ENCODE results near the gene CARM1. TPM values are rescaled to one million over a fixed set of nuclear protein-coding genes. Genes with fewer than 3 reads are reported as not detected.

CARM1 gene
- total RNA-seq, 1 experiment from 2014 or later: 56.2 TPM

DNA sequence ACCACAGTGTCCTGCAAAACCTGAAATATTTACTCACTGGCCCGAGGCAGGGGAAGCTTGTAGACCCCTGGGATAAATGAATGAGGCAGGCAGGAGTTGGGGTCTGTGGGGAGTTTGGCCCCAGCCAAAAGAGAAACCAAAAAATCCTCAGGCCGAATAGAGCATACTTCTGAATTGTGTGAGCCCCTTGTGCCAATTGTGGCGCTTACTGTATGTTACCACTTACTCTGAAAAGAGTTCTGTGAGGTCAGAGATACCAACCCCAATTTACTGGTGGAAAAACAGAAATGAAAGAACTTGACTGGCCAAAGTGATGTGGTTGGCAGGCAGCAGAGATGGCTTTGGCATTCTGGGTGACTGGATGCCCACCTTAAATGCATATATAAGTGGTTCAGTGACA lies 6.9 kb downstream of the CARM1 start:
- ChIA-PET CTCF (no interaction called here), POLR2A (ENCODE audit: unreplicated experiment) (no interaction called here)
- no TSS peak for BruUV-seq (replicated peaks)
- Histone ChIP-seq H3K9me3 (ENCODE audit: low read length) (no peaks in the 10 kb centered on the region), H3K27me3 (ENCODE audit: low read length) (no peaks in the 10 kb centered on the region), H4K20me1 (ENCODE audit: low read length) (no peaks in the 10 kb centered on the region), H3K36me3 (ENCODE audit: low read depth, low read length) (no peaks in the 10 kb centered on the region), H3F3A (ENCODE audit: low read length, unreplicated experiment) (no peaks in the 10 kb centered on the region), H3K4me3 (ENCODE audit: low read length) (no peak overlapping the region), H3K79me2 (ENCODE audit: low read length) (peaks cover 96% of the 10 kb centered on the region), H3K27ac (ENCODE audit: low read length) (no peak overlapping the region), H3K4me2 (ENCODE audit: low read length) (no peak overlapping the region), H3K9ac (ENCODE audit: low read length) (no peak overlapping the region), H2AFZ (ENCODE audit: low read length) (no peak overlapping the region), H3K4me1 (ENCODE audit: insufficient read depth, low read length) (peaks cover 3% of the 10 kb centered on the region; the same call in 1 of the 2 replicates), H3K9me2 (replicated peaks; ENCODE audit: low read length) (no peaks in the 10 kb centered on the region)
- no peak for DNase-seq
- intact Hi-C loops (cut with micrococcal nuclease): no loop called here
- TF ChIP-seq EZH2 (IDR thresholded peaks at IDR 0.05; ENCODE audit: low read length, unreplicated experiment): no peak
- TF ChIP-seq, protein P1, sequence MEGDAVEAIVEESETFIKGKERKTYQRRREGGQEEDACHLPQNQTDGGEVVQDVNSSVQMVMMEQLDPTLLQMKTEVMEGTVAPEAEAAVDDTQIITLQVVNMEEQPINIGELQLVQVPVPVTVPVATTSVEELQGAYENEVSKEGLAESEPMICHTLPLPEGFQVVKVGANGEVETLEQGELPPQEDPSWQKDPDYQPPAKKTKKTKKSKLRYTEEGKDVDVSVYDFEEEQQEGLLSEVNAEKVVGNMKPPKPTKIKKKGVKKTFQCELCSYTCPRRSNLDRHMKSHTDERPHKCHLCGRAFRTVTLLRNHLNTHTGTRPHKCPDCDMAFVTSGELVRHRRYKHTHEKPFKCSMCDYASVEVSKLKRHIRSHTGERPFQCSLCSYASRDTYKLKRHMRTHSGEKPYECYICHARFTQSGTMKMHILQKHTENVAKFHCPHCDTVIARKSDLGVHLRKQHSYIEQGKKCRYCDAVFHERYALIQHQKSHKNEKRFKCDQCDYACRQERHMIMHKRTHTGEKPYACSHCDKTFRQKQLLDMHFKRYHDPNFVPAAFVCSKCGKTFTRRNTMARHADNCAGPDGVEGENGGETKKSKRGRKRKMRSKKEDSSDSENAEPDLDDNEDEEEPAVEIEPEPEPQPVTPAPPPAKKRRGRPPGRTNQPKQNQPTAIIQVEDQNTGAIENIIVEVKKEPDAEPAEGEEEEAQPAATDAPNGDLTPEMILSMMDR (conservative IDR thresholded peaks at IDR 0.05; ENCODE audit: low read depth, low read length): no peak
- TF ChIP-seq EZH2phosphoT487 (IDR thresholded peaks at IDR 0.05; ENCODE audit: borderline replicate concordance, low read length): no peak
- ATAC-seq: no peak

DNA sequence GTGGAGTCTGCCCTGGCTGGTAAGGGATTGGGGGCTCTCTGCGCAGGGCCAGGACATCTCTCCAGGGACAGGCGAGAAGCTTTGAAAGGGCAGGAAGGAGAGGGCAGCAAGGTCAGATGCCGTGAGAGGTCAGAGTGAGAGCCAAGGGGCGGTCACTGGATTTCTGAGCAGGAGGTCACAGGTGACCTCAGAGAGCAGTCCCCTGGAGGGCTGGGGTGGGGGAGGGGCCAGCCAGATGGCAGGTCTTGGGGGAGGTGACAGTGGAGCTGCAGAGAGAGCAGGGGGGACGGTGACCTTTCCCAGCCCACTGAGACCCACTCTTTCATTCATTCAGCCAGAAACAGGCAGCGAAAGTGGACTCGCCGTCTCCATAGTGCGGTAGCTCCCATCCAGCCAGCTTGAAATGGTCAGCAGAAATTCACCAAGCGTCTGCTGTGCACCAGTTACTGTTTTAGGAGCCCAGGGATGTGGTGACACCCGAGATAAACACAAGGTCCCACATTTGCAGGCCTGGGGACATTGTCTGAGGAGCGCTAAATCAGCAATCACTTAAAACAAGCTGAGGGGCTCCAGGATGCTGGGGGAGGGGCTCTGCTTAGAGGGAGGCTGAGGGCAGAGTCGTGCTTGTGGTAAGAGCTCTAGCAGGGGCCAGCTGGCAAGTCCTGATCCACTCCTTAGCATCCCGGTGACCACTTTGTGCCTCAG lies 10.2 kb downstream of the CARM1 start:
- no peak overlapping the region for H3K4me3 ChIP-seq (ENCODE audit: low read length)
- DNase-seq (no peak), ATAC-seq (no peak)
- ChIA-PET CTCF (no interaction called here), POLR2A (ENCODE audit: unreplicated experiment) (no interaction called here)
- H2AFZ ChIP-seq (ENCODE audit: low read length): no peak overlapping the region
- H4K20me1 ChIP-seq (ENCODE audit: low read length): no peaks in the 10 kb centered on the region
- BruUV-seq (replicated peaks): no TSS peak
- no peaks in the 10 kb centered on the region for H3K9me3 ChIP-seq (ENCODE audit: low read length)
- no peak overlapping the region for H3K4me2 ChIP-seq (ENCODE audit: low read length)
- no peaks in the 10 kb centered on the region for H3K27me3 ChIP-seq (ENCODE audit: low read length)
- no peaks in the 10 kb centered on the region for H3K36me3 ChIP-seq (ENCODE audit: low read depth, low read length)
- peaks cover 93% of the 10 kb centered on the region for H3K79me2 ChIP-seq (ENCODE audit: low read length)
- H3K27ac ChIP-seq (ENCODE audit: low read length): no peak overlapping the region
- intact Hi-C loops (cut with micrococcal nuclease): no loop called here
- H3F3A ChIP-seq (ENCODE audit: low read length, unreplicated experiment): no peaks in the 10 kb centered on the region
- no peaks in the 10 kb centered on the region for H3K9me2 ChIP-seq (replicated peaks; ENCODE audit: low read length)
- TF ChIP-seq, protein P1 (conservative IDR thresholded peaks at IDR 0.05; ENCODE audit: low read depth, low read length): no peak
- no peak for TF ChIP-seq EZH2phosphoT487 (IDR thresholded peaks at IDR 0.05; ENCODE audit: borderline replicate concordance, low read length)
- no peak for TF ChIP-seq EZH2 (IDR thresholded peaks at IDR 0.05; ENCODE audit: low read length, unreplicated experiment)
- no peak overlapping the region for H3K9ac ChIP-seq (ENCODE audit: low read length)
- peaks cover 7% of the 10 kb centered on the region; the same call in 1 of the 2 replicates for H3K4me1 ChIP-seq (ENCODE audit: insufficient read depth, low read length)

DNA sequence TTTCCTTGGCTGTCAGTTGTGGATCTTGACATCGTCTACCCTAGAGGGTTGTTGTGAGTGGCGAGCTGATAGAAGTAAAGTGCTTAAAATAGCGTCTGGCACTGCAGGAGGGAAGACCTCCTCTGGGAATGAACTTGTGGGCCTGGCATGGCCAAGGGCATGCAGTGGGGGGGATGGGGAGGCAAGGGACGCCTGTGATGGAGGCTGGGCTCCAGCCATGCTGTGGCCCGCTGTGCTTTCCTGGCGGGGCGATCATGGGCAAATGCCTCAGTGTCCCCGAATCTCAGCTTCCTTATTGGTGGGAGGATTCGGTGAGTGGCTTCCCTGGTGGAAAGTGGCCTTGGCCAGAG lies 10.7 kb downstream of the CARM1 start:
- no peak for DNase-seq
- CTCF ChIA-PET: no interaction called here
- BruUV-seq (replicated peaks): no TSS peak
- Histone ChIP-seq H3K4me1 (ENCODE audit: insufficient read depth, low read length) (peaks cover 7% of the 10 kb centered on the region; the same call in 1 of the 2 replicates), H3K79me2 (ENCODE audit: low read length) (peaks cover 93% of the 10 kb centered on the region), H3K4me2 (ENCODE audit: low read length) (no peak overlapping the region), H3K9me3 (ENCODE audit: low read length) (no peaks in the 10 kb centered on the region), H3K9me2 (replicated peaks; ENCODE audit: low read length) (no peaks in the 10 kb centered on the region), H3K36me3 (ENCODE audit: low read depth, low read length) (no peaks in the 10 kb centered on the region), H4K20me1 (ENCODE audit: low read length) (no peaks in the 10 kb centered on the region), H3K27me3 (ENCODE audit: low read length) (no peaks in the 10 kb centered on the region), H3K9ac (ENCODE audit: low read length) (no peak overlapping the region), H3F3A (ENCODE audit: low read length, unreplicated experiment) (no peaks in the 10 kb centered on the region), H3K27ac (ENCODE audit: low read length) (no peak overlapping the region), H2AFZ (ENCODE audit: low read length) (no peak overlapping the region), H3K4me3 (ENCODE audit: low read length) (no peak overlapping the region)
- POLR2A ChIA-PET (ENCODE audit: unreplicated experiment): no interaction called here
- TF ChIP-seq EZH2phosphoT487 (IDR thresholded peaks at IDR 0.05; ENCODE audit: borderline replicate concordance, low read length): no peak
- TF ChIP-seq, protein P1 (conservative IDR thresholded peaks at IDR 0.05; ENCODE audit: low read depth, low read length): no peak
- TF ChIP-seq EZH2 (IDR thresholded peaks at IDR 0.05; ENCODE audit: low read length, unreplicated experiment): no peak
- ATAC-seq: no peak
- intact Hi-C loops (cut with micrococcal nuclease): no loop called here
